HEK293T (cell line): ENCODE data around the gene SNRPE.

Experiments used
- CTCF ChIA-PET: fragments of 350-600 bp; formaldehyde crosslinking; extraction: SDS; loops from one replicate; lab custom pipeline; 2021; ENCODE audit warnings: antibody characterized with exemption, inconsistent platforms; lab: Yijun Ruan, JAX
- POLR2A ChIA-PET: fragments of 350-600 bp; formaldehyde crosslinking; extraction: SDS; loops from one replicate; lab custom pipeline; 2020; ENCODE audit warnings: antibody characterized with exemption, inconsistent platforms; lab: Yijun Ruan, JAX
- DNase-seq: peaks from one replicate; pipeline ENCODE4 v3.0.0; 2012; ENCODE audit warnings: mixed read lengths; ENCODE audit errors: extremely low spot score
- ARNT ChIP-seq: fragments of 450-650 bp; IDR thresholded peaks from 2 replicates; pipeline ENCODE4 v1.6.1; 2017; ENCODE audit warnings: mild to moderate bottlenecking
- BHLHE40 ChIP-seq: fragments of 450-650 bp; IDR thresholded peaks from 2 replicates; pipeline ENCODE4 v1.6.1; 2016; ENCODE audit warnings: mild to moderate bottlenecking, moderate library complexity, borderline replicate concordance
- CTBP1 ChIP-seq: fragments of 450-650 bp; IDR thresholded peaks from 2 replicates; pipeline ENCODE4 v1.6.1; 2016; ENCODE audit warnings: borderline replicate concordance
- ELF4 ChIP-seq: fragments of 450-650 bp; IDR thresholded peaks from 2 replicates; pipeline ENCODE4 v1.6.1; 2017; ENCODE audit warnings: antibody characterized with exemption
- FOXA1 ChIP-seq: fragments of 450-650 bp; IDR thresholded peaks from 2 replicates; pipeline ENCODE4 v1.6.1; 2016; ENCODE audit warnings: mild to moderate bottlenecking
- FOXK2 ChIP-seq: fragments of 450-650 bp; IDR thresholded peaks from 2 replicates; pipeline ENCODE4 v1.6.1; 2016; ENCODE audit warnings: mild to moderate bottlenecking
- FOXM1 ChIP-seq: fragments of 450-650 bp; IDR thresholded peaks from 2 replicates; pipeline ENCODE4 v1.6.1; 2017; ENCODE audit warnings: mild to moderate bottlenecking, borderline replicate concordance
- HDGF ChIP-seq: fragments of 450-650 bp; IDR thresholded peaks from 2 replicates; pipeline ENCODE4 v1.6.1; 2017; ENCODE audit warnings: antibody characterized with exemption, borderline replicate concordance
- L3MBTL2 ChIP-seq: fragments of 450-650 bp; conservative IDR thresholded peaks from 2 replicates; pipeline ENCODE4 v1.6.1; 2016; ENCODE audit warnings: mild to moderate bottlenecking
- LEF1 ChIP-seq: fragments of 450-650 bp; IDR thresholded peaks from 2 replicates; pipeline ENCODE4 v1.6.1; 2017; ENCODE audit warnings: mild to moderate bottlenecking, borderline replicate concordance
- NFRKB ChIP-seq: fragments of 450-650 bp; IDR thresholded peaks from 2 replicates; pipeline ENCODE4 v1.6.1; 2016; ENCODE audit warnings: mild to moderate bottlenecking, moderate library complexity
- PKNOX1 ChIP-seq: fragments of 450-650 bp; IDR thresholded peaks from 2 replicates; pipeline ENCODE4 v1.6.1; 2016
- SP1 ChIP-seq: fragments of 450-650 bp; IDR thresholded peaks from 2 replicates; pipeline ENCODE4 v1.6.1; 2017
- SUZ12 ChIP-seq: fragments of 450-650 bp; IDR thresholded peaks from 2 replicates; pipeline ENCODE4 v1.6.1; 2016; ENCODE audit warnings: mild to moderate bottlenecking
- TARDBP ChIP-seq: fragments of 450-650 bp; IDR thresholded peaks from 2 replicates; pipeline ENCODE4 v1.6.1; 2016
- ZNF384 ChIP-seq: fragments of 450-650 bp; IDR thresholded peaks from 2 replicates; pipeline ENCODE4 v1.6.1; 2016

Gene SNRPE

GRCh38 chr1:203915811-203916210 lies 54.4 kb downstream of the SNRPE start:
- TF ChIP-seq ARNT (no peak), SUZ12 (no peak), BHLHE40 (no peak), TARDBP (no peak), FOXA1 (no peak), FOXK2 (no peak), HDGF (no peak), PKNOX1 (no peak), SP1 (no peak), FOXM1 (no peak), ELF4 (no peak), L3MBTL2 (no peak), CTBP1 (no peak), NFRKB (no peak), ZNF384 (no peak), LEF1 (no peak)
- CTCF ChIA-PET = interaction anchor here (0.7 kb wide), 1 partner anchor 17 kb away, joined by 4 read pairs; no protein-coding TSS in a partner anchor
- no peak for DNase-seq
- POLR2A ChIA-PET = no interaction called here

- TF ChIP-seq CTBP1 = no peak
- no peak for TF ChIP-seq LEF1
- no peak for TF ChIP-seq ZNF384
- TF ChIP-seq SUZ12 = no peak
- no peak for TF ChIP-seq L3MBTL2
- no peak for TF ChIP-seq SP1
- no peak for TF ChIP-seq TARDBP
- TF ChIP-seq ARNT = no peak
- no peak for TF ChIP-seq NFRKB
- TF ChIP-seq HDGF = no peak
- TF ChIP-seq PKNOX1 = no peak
- no peak for TF ChIP-seq FOXM1
- no peak for TF ChIP-seq FOXA1
- no peak for TF ChIP-seq FOXK2
- no peak for TF ChIP-seq ELF4
- TF ChIP-seq BHLHE40 = no peak
- POLR2A ChIA-PET = no interaction called here
- CTCF ChIA-PET = interaction anchor here (0.6 kb wide), 1 partner anchor 371 kb away, joined by 4 read pairs; no protein-coding TSS in a partner anchor
- DNase-seq = no peak
These were observed 55.4 kb downstream of the SNRPE start for GRCh38 chr1:203916756-203917155.
